Astrocyte (in vitro differentiated cells and primary cell): ENCODE measurements around the gene ALOXE3. TPM values are rescaled to one million over a fixed set of nuclear protein-coding genes. Genes with fewer than 3 reads are reported as not detected.
"Not testable (repeated sequence)": the region's sequence is repeated elsewhere in the genome, so short reads cannot be mapped to it uniquely, and the experiment has no call there.

Experiments used
- DNase-seq: peaks from one replicate; pipeline ENCODE4 v3.0.0-alpha.2; 2010; ENCODE audit warnings: low read depth
- FAIRE-seq: peaks from 2 replicates; lab custom pipeline; 2011; peaks lifted over from hg19 to GRCh38; lab: Jason Lieb, UNC
- H2AFZ ChIP-seq: 2 replicates; pipeline ENCODE4 v1.6.0; 2012; ENCODE audit warnings: low read depth, low read length, inconsistent platforms
- H3K27ac ChIP-seq: 2 replicates; pipeline ENCODE4 v1.5.1; 2011; ENCODE audit warnings: low read depth, low read length, inconsistent platforms
- H3K27me3 ChIP-seq: 2 replicates; pipeline ENCODE4 v1.6.0; 2011; ENCODE audit warnings: low read length, inconsistent platforms; ENCODE audit not compliant: insufficient read depth
- H3K36me3 ChIP-seq: 2 replicates; pipeline ENCODE4 v1.5.1; 2011; ENCODE audit warnings: low read length, inconsistent platforms; ENCODE audit not compliant: insufficient read depth
- H3K4me1 ChIP-seq: 2 replicates; pipeline ENCODE4 v1.5.1; 2011; ENCODE audit warnings: low read length, inconsistent platforms; ENCODE audit not compliant: insufficient read depth
- H3K4me2 ChIP-seq: 2 replicates; pipeline ENCODE4 v1.6.0; 2012; ENCODE audit warnings: low read length, inconsistent platforms
- H3K4me3 ChIP-seq: 2 replicates; pipeline ENCODE4 v1.5.1; 2011; ENCODE audit warnings: low read depth, mild to moderate bottlenecking, low read length, inconsistent platforms; ENCODE audit not compliant: insufficient read depth
- H3K79me2 ChIP-seq: 2 replicates; pipeline ENCODE4 v1.6.0; 2012; ENCODE audit warnings: mild to moderate bottlenecking, low read length, inconsistent platforms; ENCODE audit not compliant: insufficient read depth
- H3K9ac ChIP-seq: 2 replicates; pipeline ENCODE4 v1.6.0; 2012; ENCODE audit warnings: mild to moderate bottlenecking, low read length, inconsistent platforms
- H3K9me3 ChIP-seq: 2 replicates; pipeline ENCODE4 v1.5.1; 2012; ENCODE audit warnings: low read depth, mild to moderate bottlenecking, low read length, inconsistent platforms; ENCODE audit not compliant: insufficient read depth
- H4K20me1 ChIP-seq: 2 replicates; pipeline ENCODE4 v1.6.0; 2012; ENCODE audit warnings: low read length, inconsistent platforms; ENCODE audit not compliant: insufficient read depth
- H3K27ac Mint-ChIP-seq: one replicate; pipeline ENCODE4 v1.8.0; 2021; ENCODE audit warnings: mild to moderate bottlenecking, mixed read lengths; ENCODE audit not compliant: unreplicated experiment
- H3K27me3 Mint-ChIP-seq: one replicate; pipeline ENCODE4 v1.8.0; 2021; ENCODE audit warnings: low read depth, mixed read lengths; ENCODE audit not compliant: unreplicated experiment
- H3K36me3 Mint-ChIP-seq: one replicate; pipeline ENCODE4 v1.8.0; 2021; ENCODE audit warnings: low read depth, mixed read lengths; ENCODE audit not compliant: unreplicated experiment
- H3K4me1 Mint-ChIP-seq: one replicate; pipeline ENCODE4 v1.8.0; 2021; ENCODE audit warnings: low read depth, mixed read lengths; ENCODE audit not compliant: unreplicated experiment
- H3K4me3 Mint-ChIP-seq: one replicate; pipeline ENCODE4 v1.8.0; 2021; ENCODE audit warnings: mild to moderate bottlenecking, moderate library complexity, mixed read lengths; ENCODE audit not compliant: unreplicated experiment
- H3K9me3 Mint-ChIP-seq: one replicate; pipeline ENCODE4 v1.8.0; 2021; ENCODE audit warnings: mild to moderate bottlenecking, mixed read lengths; ENCODE audit not compliant: unreplicated experiment
- CTCF ChIP-seq: IDR thresholded peaks from 2 replicates; pipeline ENCODE4 v1.5.1; 2011; ENCODE audit warnings: low read depth, mild to moderate bottlenecking, inconsistent platforms, low read length, moderate library complexity; ENCODE audit not compliant: insufficient read depth
- EZH2 ChIP-seq: IDR thresholded peaks from 2 replicates; pipeline ENCODE4 v1.6.1; 2012; ENCODE audit warnings: mild to moderate bottlenecking, low read length, inconsistent platforms; ENCODE audit not compliant: insufficient read depth
- total RNA-seq: library from RNA; stranded (reverse); gene quantifications from 2 replicates; pipeline ENCODE4 v1.2.1, GENCODE V29; 2021

The ALOXE3 gene
- total RNA-seq, 1 donor from 2014 or later: 0.82 TPM

DNA sequence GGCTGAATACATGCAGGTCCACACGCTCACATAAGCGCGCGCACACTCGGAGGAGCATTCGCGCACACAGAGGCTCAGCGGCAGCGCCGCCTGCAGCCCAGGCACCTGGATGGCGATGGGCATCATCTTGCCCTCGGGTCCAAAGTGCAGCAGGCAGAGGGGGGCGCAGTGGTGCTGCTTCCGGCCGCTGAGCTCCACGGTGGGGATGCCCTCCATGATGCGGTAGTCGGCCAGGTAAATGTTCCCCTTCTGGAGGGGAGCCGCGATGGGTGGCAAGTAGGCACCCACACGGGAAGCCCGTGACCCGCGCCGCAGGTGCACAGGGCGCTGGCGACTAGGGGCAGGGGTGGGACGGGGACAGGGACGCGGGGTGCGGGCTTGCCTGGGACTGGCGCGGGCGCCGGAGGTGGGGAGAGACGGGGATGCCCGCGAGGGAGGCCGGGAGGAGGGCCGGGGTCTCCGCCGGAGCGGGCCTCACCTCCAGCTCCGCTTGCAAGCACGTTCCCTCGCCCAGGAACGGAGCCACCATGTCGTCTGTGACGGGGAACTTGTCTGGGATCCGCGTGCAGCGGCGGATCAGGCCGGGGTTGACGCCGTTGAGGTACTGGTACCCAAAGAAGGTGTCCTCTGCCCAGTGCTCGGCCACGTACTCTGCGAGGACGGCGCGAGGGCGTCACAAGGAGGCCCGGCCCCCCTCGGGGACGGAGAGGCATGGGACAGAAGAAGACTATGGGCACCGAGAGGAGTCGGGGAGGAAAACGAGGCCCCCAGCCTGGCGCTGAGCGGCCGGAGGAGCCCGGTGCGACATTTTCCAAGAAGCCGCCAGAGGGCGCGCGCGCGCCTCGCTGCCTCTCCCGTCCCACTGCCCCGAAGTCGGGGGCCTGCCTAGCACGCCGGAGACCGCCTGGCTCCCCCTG lies 38.8 kb downstream of the ALOXE3 start:
- Histone ChIP-seq H3K79me2 (no peaks in the 10 kb centered on the region), H3K4me2 (peak overlapping the region; percentile 93), H3K36me3 (no peaks in the 10 kb centered on the region), H3K9me3 (no peaks in the 10 kb centered on the region), H3K9ac (no peak overlapping the region), H3K4me3 (peak overlapping the region; percentile 39), H3K27me3 (peaks cover 48% of the 10 kb centered on the region), H3K27ac (no peak overlapping the region), H4K20me1 (no peaks in the 10 kb centered on the region), H3K4me1 (peaks cover 3% of the 10 kb centered on the region), H2AFZ (peak overlapping the region; percentile 100)
- DNase-seq: no peak
- H3K27ac Mint-ChIP-seq: no peak overlapping the region
- TF ChIP-seq CTCF (peak; percentile 60), EZH2 (peak; percentile 55)
- no peaks in the 10 kb centered on the region for H3K36me3 Mint-ChIP-seq
- no peak for FAIRE-seq
- peaks cover 71% of the 10 kb centered on the region for H3K27me3 Mint-ChIP-seq
- H3K9me3 Mint-ChIP-seq: no peaks in the 10 kb centered on the region
- peak overlapping the region; percentile 81 for H3K4me3 Mint-ChIP-seq
- H3K4me1 Mint-ChIP-seq: no peaks in the 10 kb centered on the region

DNA sequence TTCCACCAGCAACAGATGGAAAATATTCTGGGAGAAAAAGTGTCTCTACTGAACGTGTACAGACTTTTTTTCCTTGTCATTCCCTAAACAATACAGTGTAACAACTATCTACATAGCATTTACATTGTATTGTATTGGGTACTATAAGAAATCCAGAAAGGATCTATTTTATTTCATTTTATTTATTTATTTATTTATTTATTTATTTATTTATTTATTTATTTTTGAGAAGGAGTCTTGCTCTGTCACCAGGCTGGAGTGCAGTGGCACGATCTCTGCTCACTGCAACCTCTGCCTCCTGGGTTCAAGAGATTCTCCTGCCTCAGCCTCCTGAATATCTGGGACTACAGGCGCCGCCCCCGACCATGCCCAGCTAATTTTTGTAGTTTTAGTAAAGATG lies 40.4 kb downstream of the ALOXE3 start:
- H3K9me3 Mint-ChIP-seq, H3K4me2 ChIP-seq, H3K36me3 Mint-ChIP-seq, H3K4me3 ChIP-seq, H3K4me1 Mint-ChIP-seq, H3K79me2 ChIP-seq, H2AFZ ChIP-seq, H3K36me3 ChIP-seq, H3K4me1 ChIP-seq, H3K9ac ChIP-seq, DNase-seq, H3K9me3 ChIP-seq, H3K27ac Mint-ChIP-seq, FAIRE-seq, H3K27ac ChIP-seq, H4K20me1 ChIP-seq, H3K4me3 Mint-ChIP-seq: not testable (repeated sequence)
- H3K27me3 ChIP-seq: peaks cover 61% of the 10 kb centered on the region
- H3K27me3 Mint-ChIP-seq: peaks cover 79% of the 10 kb centered on the region

DNA sequence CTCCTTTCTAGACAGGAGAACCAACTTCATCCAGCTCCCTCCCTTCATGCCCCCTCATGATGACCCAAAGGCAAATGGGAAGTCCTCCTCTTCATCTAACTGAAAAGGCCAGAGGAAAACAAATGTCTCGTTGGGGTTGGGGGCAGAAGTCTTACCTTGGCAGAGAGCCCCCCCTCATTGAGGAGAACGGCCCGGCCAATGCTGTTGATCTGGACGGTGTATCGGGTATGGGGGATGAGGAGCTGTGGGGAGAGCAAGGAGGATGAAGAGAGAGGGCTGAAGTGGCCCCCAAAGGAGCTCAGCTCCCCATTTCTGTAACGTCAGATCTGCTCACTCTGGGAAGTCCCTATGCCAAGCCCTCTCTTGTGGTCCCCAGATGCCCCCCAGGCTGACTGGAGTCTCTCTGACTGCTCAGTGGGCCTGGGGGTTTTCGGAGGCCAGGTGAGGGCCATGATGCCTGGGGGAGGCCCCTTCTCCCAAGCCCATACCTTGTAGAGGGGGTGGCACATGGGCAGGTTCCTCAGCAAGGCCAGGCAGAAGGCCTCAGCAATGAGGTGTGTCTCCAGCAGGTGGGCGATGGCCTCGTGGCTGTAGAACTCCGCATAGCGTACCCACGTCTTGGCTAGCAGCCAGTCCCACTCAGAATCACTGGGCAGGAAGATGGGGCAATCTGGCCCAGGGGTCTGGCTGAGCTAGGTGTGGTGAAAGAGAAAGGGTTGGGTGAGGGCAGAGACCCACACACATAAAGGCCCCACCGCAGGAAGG lies 41.6 kb downstream of the ALOXE3 start:
- H2AFZ ChIP-seq: no peak overlapping the region
- H3K27me3 ChIP-seq: peaks cover 63% of the 10 kb centered on the region
- no peak overlapping the region for H3K4me2 ChIP-seq
- H3K9ac ChIP-seq: no peak overlapping the region
- no peak overlapping the region for H3K27ac Mint-ChIP-seq
- H3K4me3 ChIP-seq: no peak overlapping the region
- DNase-seq (no peak), FAIRE-seq (no peak)
- no peak overlapping the region for H3K27ac ChIP-seq
- no peaks in the 10 kb centered on the region for H3K79me2 ChIP-seq
- no peaks in the 10 kb centered on the region for H3K36me3 ChIP-seq
- H3K36me3 Mint-ChIP-seq: peaks cover 1% of the 10 kb centered on the region
- H3K4me1 ChIP-seq: peaks cover 6% of the 10 kb centered on the region
- H4K20me1 ChIP-seq: no peaks in the 10 kb centered on the region
- TF ChIP-seq CTCF: no peak
- TF ChIP-seq EZH2: no peak
- peaks cover 84% of the 10 kb centered on the region for H3K27me3 Mint-ChIP-seq
- no peaks in the 10 kb centered on the region for H3K9me3 Mint-ChIP-seq
- peaks cover 4% of the 10 kb centered on the region for H3K4me1 Mint-ChIP-seq
- H3K9me3 ChIP-seq: no peaks in the 10 kb centered on the region
- H3K4me3 Mint-ChIP-seq: no peak overlapping the region
